Measurements from ENCODE around the gene FARP1.

Gene FARP1

DNA sequence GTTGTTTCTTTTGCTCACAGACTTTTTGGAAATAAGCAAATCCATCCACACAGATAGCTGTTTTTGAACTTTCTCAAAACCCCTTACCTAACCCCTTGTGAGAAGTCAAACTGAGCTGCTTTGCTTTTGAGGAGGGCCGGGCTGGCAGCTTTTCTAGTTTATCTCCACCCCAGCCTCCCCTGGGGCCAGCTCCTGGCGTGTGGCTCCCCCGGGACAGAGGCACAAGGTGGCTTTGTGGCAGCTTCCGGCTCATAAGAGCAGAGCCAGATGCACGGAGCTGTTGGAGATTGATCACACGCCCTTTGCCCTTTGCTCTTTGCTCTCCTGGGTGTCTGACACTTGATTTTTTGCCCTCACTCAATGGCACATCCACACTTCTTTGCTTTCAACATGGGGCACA, 59.1 kb downstream of the FARP1 start:
- Histone ChIP-seq H2AFZ (ENCODE audit: low read depth, low read length, severe bottlenecking) (no peak overlapping the region), H3F3A (ENCODE audit: insufficient read depth) (no peaks in the 10 kb centered on the region), H3K79me2 (ENCODE audit: insufficient read depth, low read length) (no peaks in the 10 kb centered on the region), H3K9ac (ENCODE audit: low read length) (no peak overlapping the region), H3K4me3 (ENCODE audit: insufficient read depth, low read length, poor library complexity, severe bottlenecking) (no peak overlapping the region), H3K27ac (ENCODE audit: low read depth, low read length) (no peak overlapping the region), H3K4me2 (ENCODE audit: low read depth, low read length, poor library complexity, severe bottlenecking) (no peak overlapping the region), H3K9me3 (ENCODE audit: insufficient read depth, low read length) (no peaks in the 10 kb centered on the region), H3K9me2 (replicated peaks; ENCODE audit: insufficient read depth, low read length) (no peaks in the 10 kb centered on the region), H3K36me3 (ENCODE audit: low read length) (no peaks in the 10 kb centered on the region), H4K20me1 (ENCODE audit: low read depth, low read length) (no peaks in the 10 kb centered on the region), H3K27me3 (ENCODE audit: low read length) (no peaks in the 10 kb centered on the region)
- TF ChIP-seq, protein P1, sequence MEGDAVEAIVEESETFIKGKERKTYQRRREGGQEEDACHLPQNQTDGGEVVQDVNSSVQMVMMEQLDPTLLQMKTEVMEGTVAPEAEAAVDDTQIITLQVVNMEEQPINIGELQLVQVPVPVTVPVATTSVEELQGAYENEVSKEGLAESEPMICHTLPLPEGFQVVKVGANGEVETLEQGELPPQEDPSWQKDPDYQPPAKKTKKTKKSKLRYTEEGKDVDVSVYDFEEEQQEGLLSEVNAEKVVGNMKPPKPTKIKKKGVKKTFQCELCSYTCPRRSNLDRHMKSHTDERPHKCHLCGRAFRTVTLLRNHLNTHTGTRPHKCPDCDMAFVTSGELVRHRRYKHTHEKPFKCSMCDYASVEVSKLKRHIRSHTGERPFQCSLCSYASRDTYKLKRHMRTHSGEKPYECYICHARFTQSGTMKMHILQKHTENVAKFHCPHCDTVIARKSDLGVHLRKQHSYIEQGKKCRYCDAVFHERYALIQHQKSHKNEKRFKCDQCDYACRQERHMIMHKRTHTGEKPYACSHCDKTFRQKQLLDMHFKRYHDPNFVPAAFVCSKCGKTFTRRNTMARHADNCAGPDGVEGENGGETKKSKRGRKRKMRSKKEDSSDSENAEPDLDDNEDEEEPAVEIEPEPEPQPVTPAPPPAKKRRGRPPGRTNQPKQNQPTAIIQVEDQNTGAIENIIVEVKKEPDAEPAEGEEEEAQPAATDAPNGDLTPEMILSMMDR (IDR thresholded peaks at IDR 0.05; ENCODE audit: insufficient read depth, low read length, poor library complexity, severe bottlenecking) = no peak
- no peak for TF ChIP-seq EZH2phosphoT487 (conservative IDR thresholded peaks at IDR 0.05; ENCODE audit: low read length)

GRCh38 chr13:98203646-98204326, 60.9 kb downstream of the FARP1 start:
- H2AFZ ChIP-seq (ENCODE audit: low read depth, low read length, severe bottlenecking) = no peak overlapping the region
- no peaks in the 10 kb centered on the region for H3F3A ChIP-seq (ENCODE audit: insufficient read depth)
- H3K79me2 ChIP-seq (ENCODE audit: insufficient read depth, low read length) = no peaks in the 10 kb centered on the region
- no peak overlapping the region for H3K4me2 ChIP-seq (ENCODE audit: low read depth, low read length, poor library complexity, severe bottlenecking)
- no peaks in the 10 kb centered on the region for H3K9me2 ChIP-seq (replicated peaks; ENCODE audit: insufficient read depth, low read length)
- no peak for TF ChIP-seq EZH2phosphoT487 (conservative IDR thresholded peaks at IDR 0.05; ENCODE audit: low read length)
- TF ChIP-seq, protein P1 (IDR thresholded peaks at IDR 0.05; ENCODE audit: insufficient read depth, low read length, poor library complexity, severe bottlenecking) = no peak
- no peak overlapping the region for H3K27ac ChIP-seq (ENCODE audit: low read depth, low read length)
- H3K9ac ChIP-seq (ENCODE audit: low read length) = no peak overlapping the region
- H3K36me3 ChIP-seq (ENCODE audit: low read length) = no peaks in the 10 kb centered on the region
- no peaks in the 10 kb centered on the region for H3K9me3 ChIP-seq (ENCODE audit: insufficient read depth, low read length)
- no peak overlapping the region for H3K4me3 ChIP-seq (ENCODE audit: insufficient read depth, low read length, poor library complexity, severe bottlenecking)
- no peaks in the 10 kb centered on the region for H3K27me3 ChIP-seq (ENCODE audit: low read length)
- no peaks in the 10 kb centered on the region for H4K20me1 ChIP-seq (ENCODE audit: low read depth, low read length)

DNA sequence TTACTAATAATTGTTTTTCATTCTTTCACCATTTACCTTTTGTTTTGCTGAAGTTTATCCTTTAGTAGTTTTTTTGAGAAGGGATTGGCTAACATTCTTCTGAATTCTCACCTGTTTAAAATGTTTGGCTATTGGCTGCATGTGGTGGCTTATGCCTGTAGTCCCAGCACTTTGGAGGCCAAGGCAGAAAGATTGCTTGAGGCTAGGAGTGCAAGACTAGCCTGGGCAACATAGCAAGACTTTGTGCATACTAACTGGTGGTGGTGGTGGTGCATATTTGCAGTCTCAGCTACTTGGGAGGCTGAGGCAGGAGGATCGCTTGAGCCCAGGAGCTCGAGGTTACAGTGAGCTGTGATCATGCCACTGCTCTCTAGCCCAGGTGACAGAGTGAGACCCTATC, 61.7 kb downstream of the FARP1 start:
- H3F3A ChIP-seq (ENCODE audit: insufficient read depth) = no peaks in the 10 kb centered on the region
- H3K9ac ChIP-seq (ENCODE audit: low read length) = no peak overlapping the region
- H3K79me2 ChIP-seq (ENCODE audit: insufficient read depth, low read length) = no peaks in the 10 kb centered on the region
- H3K36me3 ChIP-seq (ENCODE audit: low read length) = no peaks in the 10 kb centered on the region
- no peak overlapping the region for H3K4me3 ChIP-seq (ENCODE audit: insufficient read depth, low read length, poor library complexity, severe bottlenecking)
- no peaks in the 10 kb centered on the region for H4K20me1 ChIP-seq (ENCODE audit: low read depth, low read length)
- TF ChIP-seq, protein P1 (IDR thresholded peaks at IDR 0.05; ENCODE audit: insufficient read depth, low read length, poor library complexity, severe bottlenecking) = no peak
- TF ChIP-seq EZH2phosphoT487 (conservative IDR thresholded peaks at IDR 0.05; ENCODE audit: low read length) = no peak
- H3K9me3 ChIP-seq (ENCODE audit: insufficient read depth, low read length) = no peaks in the 10 kb centered on the region
- H3K27me3 ChIP-seq (ENCODE audit: low read length) = no peaks in the 10 kb centered on the region
- no peaks in the 10 kb centered on the region for H3K9me2 ChIP-seq (replicated peaks; ENCODE audit: insufficient read depth, low read length)
- H2AFZ ChIP-seq (ENCODE audit: low read depth, low read length, severe bottlenecking) = no peak overlapping the region
- H3K27ac ChIP-seq (ENCODE audit: low read depth, low read length) = no peak overlapping the region
- H3K4me2 ChIP-seq (ENCODE audit: low read depth, low read length, poor library complexity, severe bottlenecking) = no peak overlapping the region

Measured in SU-DHL-6 (cell line).